Ishikawa (cell line): ENCODE measurements around the gene ST3GAL6.

Source experiments
- CEBPB ChIP-seq: IDR thresholded peaks from 2 replicates; pipeline ENCODE4 v1.6.1; 2012
- CREB1 ChIP-seq: IDR thresholded peaks from 2 replicates; pipeline ENCODE4 v1.6.1; 2012; ENCODE audit warnings: low read depth
- EGR1 ChIP-seq: IDR thresholded peaks from 2 replicates; pipeline ENCODE4 v1.6.1; 2012
- EP300 ChIP-seq: IDR thresholded peaks from 2 replicates; pipeline ENCODE4 v1.6.1; 2012; ENCODE audit warnings: borderline replicate concordance
- MAX ChIP-seq: IDR thresholded peaks from 2 replicates; pipeline ENCODE4 v1.6.1; 2012
- NFIC ChIP-seq: IDR thresholded peaks from 2 replicates; pipeline ENCODE4 v1.6.1; 2012
- TAF1 ChIP-seq: IDR thresholded peaks from 2 replicates; pipeline ENCODE4 v1.6.1; 2012; ENCODE audit warnings: low read depth, mild to moderate bottlenecking
- TCF12 ChIP-seq: IDR thresholded peaks from 2 replicates; pipeline ENCODE4 v1.6.1; 2012; ENCODE audit warnings: low read depth
- YY1 ChIP-seq: IDR thresholded peaks from 2 replicates; pipeline ENCODE4 v1.6.1; 2012; ENCODE audit warnings: low read depth
- ZBTB7A ChIP-seq: IDR thresholded peaks from 2 replicates; pipeline ENCODE4 v1.6.1; 2012; ENCODE audit warnings: low read depth
- TF ChIP-seq, protein P1 (sequence below): IDR thresholded peaks from 2 replicates; pipeline ENCODE4 v1.6.1; 2012
- TF ChIP-seq, protein P2 (sequence below): IDR thresholded peaks from 2 replicates; pipeline ENCODE4 v1.6.1; 2012; ENCODE audit warnings: low read depth, mild to moderate bottlenecking

DNA sequence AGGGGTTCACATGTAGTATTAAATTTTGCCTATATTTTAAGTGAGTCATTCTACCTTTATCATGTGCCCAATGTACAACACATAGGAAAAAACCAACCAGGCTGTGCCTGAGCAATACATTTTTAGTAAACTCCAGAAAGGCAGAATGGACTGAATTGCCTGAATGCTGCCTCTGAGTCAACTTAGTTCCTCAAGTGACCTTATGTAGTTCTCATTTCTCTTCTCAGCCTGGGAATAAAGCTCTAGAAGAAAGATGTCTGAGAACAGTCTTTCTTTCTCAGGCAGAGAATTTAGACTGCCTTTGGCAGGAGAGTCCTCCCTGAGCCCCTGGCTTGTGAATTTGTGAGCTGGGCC lies 13.0 kb downstream of the ST3GAL6 start:
- TF ChIP-seq TAF1 (no peak), ZBTB7A (no peak), EP300 (no peak), CREB1 (no peak), YY1 (no peak), CEBPB (no peak), MAX (no peak), NFIC (no peak), EGR1 (no peak), TCF12 (no peak)
- TF ChIP-seq, protein P1, sequence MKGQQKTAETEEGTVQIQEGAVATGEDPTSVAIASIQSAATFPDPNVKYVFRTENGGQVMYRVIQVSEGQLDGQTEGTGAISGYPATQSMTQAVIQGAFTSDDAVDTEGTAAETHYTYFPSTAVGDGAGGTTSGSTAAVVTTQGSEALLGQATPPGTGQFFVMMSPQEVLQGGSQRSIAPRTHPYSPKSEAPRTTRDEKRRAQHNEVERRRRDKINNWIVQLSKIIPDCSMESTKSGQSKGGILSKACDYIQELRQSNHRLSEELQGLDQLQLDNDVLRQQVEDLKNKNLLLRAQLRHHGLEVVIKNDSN: no peak
- TF ChIP-seq, protein P2, sequence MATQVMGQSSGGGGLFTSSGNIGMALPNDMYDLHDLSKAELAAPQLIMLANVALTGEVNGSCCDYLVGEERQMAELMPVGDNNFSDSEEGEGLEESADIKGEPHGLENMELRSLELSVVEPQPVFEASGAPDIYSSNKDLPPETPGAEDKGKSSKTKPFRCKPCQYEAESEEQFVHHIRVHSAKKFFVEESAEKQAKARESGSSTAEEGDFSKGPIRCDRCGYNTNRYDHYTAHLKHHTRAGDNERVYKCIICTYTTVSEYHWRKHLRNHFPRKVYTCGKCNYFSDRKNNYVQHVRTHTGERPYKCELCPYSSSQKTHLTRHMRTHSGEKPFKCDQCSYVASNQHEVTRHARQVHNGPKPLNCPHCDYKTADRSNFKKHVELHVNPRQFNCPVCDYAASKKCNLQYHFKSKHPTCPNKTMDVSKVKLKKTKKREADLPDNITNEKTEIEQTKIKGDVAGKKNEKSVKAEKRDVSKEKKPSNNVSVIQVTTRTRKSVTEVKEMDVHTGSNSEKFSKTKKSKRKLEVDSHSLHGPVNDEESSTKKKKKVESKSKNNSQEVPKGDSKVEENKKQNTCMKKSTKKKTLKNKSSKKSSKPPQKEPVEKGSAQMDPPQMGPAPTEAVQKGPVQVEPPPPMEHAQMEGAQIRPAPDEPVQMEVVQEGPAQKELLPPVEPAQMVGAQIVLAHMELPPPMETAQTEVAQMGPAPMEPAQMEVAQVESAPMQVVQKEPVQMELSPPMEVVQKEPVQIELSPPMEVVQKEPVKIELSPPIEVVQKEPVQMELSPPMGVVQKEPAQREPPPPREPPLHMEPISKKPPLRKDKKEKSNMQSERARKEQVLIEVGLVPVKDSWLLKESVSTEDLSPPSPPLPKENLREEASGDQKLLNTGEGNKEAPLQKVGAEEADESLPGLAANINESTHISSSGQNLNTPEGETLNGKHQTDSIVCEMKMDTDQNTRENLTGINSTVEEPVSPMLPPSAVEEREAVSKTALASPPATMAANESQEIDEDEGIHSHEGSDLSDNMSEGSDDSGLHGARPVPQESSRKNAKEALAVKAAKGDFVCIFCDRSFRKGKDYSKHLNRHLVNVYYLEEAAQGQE: no peak
